NB4 (cell line): Measurements from ENCODE around the gene MSI2.
"Not testable (repeated sequence)": the region's sequence is repeated elsewhere in the genome, so short reads cannot be mapped to it uniquely, and the experiment has no call there.

Experiments used
- DNase-seq: peaks from one replicate; pipeline ENCODE4 v3.0.0; 2010; ENCODE audit warnings: low read depth
- H3K4me3 ChIP-seq: one replicate; pipeline ENCODE4 v1.5.1; 2011; ENCODE audit warnings: mild to moderate bottlenecking, low read depth, low read length, moderate library complexity
- MYC ChIP-seq: IDR thresholded peaks from 2 replicates; pipeline ENCODE4 v1.6.1; 2011; ENCODE audit warnings: low read depth, low read length
- POLR2A ChIP-seq: IDR thresholded peaks from 2 replicates; pipeline ENCODE4 v1.6.1; 2011; ENCODE audit warnings: mild to moderate bottlenecking; ENCODE audit not compliant: insufficient read length; ENCODE audit errors: extremely low read depth
- TF ChIP-seq, protein P1 (sequence below): IDR thresholded peaks from one replicate; pipeline ENCODE4 v1.5.1; 2012; ENCODE audit warnings: low read depth, low read length
- TF ChIP-seq, protein P2 (sequence below): IDR thresholded peaks from 2 replicates; pipeline ENCODE4 v1.6.1; 2011; ENCODE audit warnings: low read depth, low read length

Gene MSI2

DNA sequence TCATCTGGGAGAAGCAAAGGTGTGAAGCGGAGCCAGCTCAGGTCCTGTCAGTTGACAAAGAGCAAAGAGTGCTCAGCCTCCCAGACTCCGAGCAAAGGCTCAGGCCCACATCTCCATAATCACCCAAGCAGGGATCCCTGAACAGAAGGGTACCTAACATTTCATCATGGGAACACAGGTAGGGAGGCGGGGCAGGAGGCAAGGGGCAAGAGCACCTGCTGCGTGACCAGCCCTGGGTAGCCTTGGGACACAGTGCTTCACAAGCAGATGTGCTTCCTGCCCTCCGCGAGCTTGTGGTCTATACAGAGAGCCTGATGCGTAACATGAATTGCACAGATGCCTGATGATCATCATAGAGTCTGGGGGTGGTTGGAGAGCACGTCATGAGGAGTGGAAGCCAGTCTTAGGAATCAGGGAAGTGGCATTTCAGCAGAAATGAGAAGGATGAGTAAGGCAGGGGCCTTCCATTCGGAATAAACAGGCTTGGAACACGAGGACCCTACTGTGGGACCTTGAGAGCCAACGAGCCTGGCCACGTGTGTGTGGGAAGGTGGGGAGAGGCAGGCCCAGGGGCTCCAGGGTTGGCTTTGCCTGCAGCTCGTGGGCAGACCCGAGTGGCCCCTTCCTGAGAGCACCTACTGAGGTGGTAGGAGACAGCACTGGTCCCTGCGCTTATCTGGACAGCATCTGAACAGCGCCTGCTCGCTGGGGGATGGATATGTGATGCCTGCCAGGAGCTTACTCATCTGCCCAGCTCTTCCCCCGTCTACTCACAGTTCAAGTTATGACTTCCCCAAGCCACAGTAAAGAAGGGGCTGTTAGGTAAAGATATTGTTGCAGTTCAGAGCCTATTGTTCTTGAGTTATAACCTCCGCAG lies 363.0 kb downstream of the MSI2 start:
- TF ChIP-seq, protein P1, sequence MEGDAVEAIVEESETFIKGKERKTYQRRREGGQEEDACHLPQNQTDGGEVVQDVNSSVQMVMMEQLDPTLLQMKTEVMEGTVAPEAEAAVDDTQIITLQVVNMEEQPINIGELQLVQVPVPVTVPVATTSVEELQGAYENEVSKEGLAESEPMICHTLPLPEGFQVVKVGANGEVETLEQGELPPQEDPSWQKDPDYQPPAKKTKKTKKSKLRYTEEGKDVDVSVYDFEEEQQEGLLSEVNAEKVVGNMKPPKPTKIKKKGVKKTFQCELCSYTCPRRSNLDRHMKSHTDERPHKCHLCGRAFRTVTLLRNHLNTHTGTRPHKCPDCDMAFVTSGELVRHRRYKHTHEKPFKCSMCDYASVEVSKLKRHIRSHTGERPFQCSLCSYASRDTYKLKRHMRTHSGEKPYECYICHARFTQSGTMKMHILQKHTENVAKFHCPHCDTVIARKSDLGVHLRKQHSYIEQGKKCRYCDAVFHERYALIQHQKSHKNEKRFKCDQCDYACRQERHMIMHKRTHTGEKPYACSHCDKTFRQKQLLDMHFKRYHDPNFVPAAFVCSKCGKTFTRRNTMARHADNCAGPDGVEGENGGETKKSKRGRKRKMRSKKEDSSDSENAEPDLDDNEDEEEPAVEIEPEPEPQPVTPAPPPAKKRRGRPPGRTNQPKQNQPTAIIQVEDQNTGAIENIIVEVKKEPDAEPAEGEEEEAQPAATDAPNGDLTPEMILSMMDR: no peak
- TF ChIP-seq, protein P2, sequence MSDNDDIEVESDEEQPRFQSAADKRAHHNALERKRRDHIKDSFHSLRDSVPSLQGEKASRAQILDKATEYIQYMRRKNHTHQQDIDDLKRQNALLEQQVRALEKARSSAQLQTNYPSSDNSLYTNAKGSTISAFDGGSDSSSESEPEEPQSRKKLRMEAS: no peak
- no peak for TF ChIP-seq POLR2A
- no peak for TF ChIP-seq MYC
- H3K4me3 ChIP-seq: no peak overlapping the region
- no peak for DNase-seq

DNA sequence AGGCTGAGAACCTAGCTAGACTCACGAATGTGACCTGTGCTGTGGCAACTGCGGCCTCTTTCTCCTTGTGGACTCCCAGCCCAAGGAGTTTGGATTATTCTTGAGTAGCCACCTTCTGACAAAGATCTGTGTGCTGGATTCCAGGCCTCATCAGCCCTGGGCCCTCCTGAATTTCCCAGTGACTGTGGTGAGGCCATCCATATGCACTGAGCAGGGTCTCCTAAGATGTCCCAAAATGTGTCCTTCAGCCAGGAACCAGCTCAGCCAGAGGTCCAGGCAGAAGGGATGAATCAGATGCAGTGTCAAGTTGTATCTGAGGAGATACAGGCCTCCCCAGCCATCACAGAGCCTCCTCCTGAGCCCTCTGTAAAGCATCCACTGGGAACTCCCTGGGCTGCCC lies 364.3 kb downstream of the MSI2 start:
- no peak overlapping the region for H3K4me3 ChIP-seq
- no peak for DNase-seq

DNA sequence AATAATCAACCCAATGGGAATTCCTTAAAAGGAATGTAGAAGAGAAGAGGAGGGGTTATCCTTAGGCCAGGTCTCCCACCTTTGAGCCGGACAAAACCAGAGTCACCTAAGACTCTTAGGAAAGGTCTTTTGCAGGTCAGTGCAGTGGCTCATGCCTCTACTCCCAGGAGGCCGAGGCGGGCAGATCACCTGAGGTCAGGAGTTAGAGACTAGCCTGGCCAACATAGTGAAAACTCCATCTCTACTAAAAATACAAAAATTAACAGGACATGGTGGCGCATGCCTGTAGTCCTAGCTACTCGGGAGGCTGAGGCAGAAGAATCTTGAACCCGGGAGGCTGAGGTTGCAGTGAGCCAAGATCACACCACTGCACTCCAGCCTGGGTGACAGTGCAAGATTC lies 365.5 kb downstream of the MSI2 start:
- not testable (repeated sequence) for DNase-seq, H3K4me3 ChIP-seq

More for the DNA sequence above, 364.3 kb downstream of the MSI2 start:
- TF ChIP-seq MYC: no peak
- TF ChIP-seq POLR2A: no peak
- TF ChIP-seq, protein P2: no peak
- TF ChIP-seq, protein P1: no peak

DNA sequence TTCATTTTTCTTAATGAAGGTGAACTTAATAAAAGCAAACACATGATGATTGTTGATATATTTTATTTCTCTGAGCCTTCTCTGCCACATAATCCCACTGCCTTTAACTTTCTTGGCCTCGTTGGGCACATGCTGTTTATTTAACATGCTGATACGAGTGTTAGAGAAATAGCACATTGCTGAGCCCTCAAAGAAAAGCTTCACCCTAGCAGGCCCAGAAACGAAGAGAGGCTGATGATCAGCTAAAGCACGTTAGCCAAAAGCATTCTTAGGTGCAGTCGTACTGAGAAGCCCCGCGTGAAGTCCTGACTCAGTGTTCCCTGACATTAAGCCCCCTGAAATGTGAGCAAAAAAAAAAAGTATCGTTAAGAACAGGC lies 366.0 kb downstream of the MSI2 start:
- H3K4me3 ChIP-seq: no peak overlapping the region
- DNase-seq: no peak
- TF ChIP-seq MYC (no peak), POLR2A (no peak)
- TF ChIP-seq, protein P2: no peak
- TF ChIP-seq, protein P1: no peak

DNA sequence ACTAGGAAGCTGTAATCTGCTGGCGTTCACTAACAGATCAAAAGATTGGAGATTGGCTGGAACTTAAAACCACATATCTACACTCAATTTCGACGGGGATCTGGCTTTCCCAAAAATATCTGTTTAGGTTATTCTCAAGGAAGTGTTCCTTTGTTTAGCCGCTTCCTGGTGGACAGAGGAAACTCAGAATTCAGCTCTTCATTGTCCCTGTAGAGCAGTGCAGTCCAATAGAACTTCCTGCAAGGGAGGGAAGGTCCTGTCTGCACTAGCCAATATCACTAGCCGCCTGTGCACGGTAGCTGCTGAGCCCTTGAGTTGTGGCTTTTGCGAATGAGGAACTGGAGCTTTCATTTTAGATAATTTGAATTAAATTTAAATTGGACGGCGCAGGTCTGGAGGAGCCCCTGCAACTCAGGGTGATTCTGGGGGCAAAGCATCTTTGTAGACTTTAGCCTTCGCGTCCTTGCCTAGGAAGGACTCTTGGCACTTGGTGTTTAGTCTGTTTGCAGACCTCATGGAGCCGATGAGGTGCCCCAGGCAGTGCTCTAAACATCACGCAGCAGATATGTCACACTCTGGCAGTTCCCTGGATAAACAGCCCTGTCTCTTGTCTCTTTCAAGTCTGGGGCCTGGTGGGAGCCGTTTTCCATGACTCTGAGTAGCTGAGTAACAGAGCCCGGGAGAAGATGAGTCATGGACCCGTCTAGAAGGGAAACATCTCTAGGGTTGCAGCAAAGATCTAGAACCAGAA lies 366.5 kb downstream of the MSI2 start:
- TF ChIP-seq POLR2A (no peak), MYC (no peak)
- TF ChIP-seq, protein P1: no peak
- TF ChIP-seq, protein P2: no peak
- peak; percentile 36 for DNase-seq
- H3K4me3 ChIP-seq: no peak overlapping the region

DNA sequence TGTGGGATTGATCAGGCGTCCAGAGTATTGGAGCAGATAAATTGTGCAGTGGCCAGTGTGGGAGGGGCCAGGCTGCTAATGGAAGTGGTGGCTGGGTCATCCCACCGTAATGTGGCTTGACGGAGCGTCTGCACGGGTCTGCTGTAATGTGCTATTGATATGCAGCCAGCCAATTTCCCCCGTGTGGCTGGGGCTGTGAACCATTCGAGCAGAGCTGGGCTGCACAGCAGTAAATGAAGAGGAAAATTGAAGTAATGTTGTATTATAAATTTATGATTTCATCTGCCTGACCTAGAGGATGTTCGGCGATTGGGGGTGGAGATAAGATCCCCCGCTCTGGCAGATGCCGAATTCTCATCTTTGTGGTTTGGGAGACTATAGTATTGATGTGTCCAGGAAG lies 367.3 kb downstream of the MSI2 start:
- DNase-seq: no peak
- H3K4me3 ChIP-seq: no peak overlapping the region
- TF ChIP-seq POLR2A (no peak), MYC (no peak)
- TF ChIP-seq, protein P2: no peak
- TF ChIP-seq, protein P1: no peak
